GM12801 (cell line): ENCODE measurements around the gene PON2.

ENCODE experiments used
- TF ChIP-seq, protein P1 (sequence below): IDR thresholded peaks from one replicate; pipeline ENCODE4 v1.5.1; 2011; ENCODE audit warnings: control low read depth; ENCODE audit not compliant: insufficient read length; ENCODE audit errors: extremely low read depth

PON2 gene

DNA sequence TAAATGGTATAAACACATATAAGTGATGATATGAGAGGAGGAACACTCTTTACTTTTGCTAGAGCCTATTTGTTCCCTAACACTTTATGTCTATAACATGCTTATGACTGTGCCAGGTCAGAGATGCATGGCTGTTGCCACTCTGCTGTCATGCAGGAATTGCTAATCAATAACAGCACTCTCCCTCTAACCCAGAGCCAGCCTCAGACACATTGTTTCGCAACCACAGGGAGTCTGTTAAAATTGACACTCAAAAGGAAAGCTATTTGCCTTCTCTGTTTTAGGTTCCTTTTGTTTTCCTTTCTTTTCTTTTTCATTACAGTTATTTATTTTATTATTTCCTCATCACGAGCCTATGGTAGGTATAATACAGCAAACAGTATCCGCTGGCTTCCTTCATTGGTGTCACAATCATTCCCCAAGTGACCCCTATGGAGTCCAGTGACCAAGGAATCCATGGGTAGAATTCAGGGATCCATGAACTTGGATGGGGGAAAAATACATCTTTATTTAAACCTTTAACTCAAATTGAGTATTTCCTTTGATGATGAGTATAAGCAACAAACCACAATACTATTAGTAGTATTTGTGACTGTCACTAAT lies 6.8 kb downstream of the PON2 start:
- TF ChIP-seq, protein P1, sequence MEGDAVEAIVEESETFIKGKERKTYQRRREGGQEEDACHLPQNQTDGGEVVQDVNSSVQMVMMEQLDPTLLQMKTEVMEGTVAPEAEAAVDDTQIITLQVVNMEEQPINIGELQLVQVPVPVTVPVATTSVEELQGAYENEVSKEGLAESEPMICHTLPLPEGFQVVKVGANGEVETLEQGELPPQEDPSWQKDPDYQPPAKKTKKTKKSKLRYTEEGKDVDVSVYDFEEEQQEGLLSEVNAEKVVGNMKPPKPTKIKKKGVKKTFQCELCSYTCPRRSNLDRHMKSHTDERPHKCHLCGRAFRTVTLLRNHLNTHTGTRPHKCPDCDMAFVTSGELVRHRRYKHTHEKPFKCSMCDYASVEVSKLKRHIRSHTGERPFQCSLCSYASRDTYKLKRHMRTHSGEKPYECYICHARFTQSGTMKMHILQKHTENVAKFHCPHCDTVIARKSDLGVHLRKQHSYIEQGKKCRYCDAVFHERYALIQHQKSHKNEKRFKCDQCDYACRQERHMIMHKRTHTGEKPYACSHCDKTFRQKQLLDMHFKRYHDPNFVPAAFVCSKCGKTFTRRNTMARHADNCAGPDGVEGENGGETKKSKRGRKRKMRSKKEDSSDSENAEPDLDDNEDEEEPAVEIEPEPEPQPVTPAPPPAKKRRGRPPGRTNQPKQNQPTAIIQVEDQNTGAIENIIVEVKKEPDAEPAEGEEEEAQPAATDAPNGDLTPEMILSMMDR, result no peak

DNA sequence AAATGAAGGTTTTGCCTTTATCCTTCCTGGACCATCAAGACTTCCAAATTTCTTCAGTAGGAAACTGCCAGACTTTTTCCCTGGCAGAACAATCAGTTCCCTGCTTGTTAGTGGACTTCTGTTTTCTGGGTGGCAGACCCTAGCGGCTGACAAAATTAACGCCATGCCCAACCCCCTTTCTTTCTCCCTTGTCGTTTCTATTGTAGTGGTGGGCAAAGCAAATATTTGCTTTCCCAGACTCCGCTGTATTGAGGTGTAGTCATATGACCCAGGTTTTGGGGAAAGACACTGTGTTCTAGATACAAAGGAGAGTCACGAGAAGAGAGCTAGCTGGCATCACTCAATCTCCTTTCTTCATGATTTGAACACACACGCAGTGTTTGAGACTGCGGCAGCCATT lies 7.7 kb downstream of the PON2 start:
- TF ChIP-seq, protein P1, result no peak

DNA sequence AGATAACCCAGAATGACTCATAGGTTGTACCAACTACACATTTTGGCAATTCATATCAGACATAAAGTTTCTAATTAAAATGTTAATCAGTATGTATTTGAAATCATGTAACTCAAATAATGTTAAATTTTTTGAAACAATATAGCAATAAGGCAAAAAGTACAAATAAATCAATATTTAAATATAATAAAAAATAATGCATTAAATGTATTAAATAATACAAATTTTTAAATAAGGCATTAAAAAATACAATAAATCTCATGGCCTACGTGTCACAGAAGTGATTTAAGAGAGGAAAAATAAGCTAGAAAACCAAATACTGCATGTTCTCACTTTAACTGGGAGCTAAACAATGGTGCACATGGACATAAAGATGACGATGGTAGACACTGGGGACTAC lies 9.1 kb downstream of the PON2 start:
- TF ChIP-seq, protein P1, result no peak

DNA sequence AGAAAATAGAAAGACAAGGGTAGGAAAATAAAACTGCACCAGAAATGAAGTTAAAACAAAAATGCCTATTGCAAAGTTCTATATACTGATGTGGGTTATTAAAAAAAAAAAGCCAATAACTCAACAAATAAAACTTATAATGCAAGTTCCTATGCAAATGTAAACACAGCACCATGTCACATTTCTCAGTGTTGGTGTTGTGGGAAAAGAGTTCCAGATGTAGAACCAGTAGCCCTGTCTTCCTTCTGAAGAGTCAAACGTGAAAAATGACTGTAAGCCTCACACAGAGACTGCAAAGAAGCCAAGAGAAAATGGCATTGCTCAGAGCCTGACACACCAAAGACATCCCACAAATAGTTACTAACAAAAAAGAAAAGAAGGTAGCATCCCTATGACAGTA lies 10.1 kb downstream of the PON2 start:
- TF ChIP-seq, protein P1, result no peak

DNA sequence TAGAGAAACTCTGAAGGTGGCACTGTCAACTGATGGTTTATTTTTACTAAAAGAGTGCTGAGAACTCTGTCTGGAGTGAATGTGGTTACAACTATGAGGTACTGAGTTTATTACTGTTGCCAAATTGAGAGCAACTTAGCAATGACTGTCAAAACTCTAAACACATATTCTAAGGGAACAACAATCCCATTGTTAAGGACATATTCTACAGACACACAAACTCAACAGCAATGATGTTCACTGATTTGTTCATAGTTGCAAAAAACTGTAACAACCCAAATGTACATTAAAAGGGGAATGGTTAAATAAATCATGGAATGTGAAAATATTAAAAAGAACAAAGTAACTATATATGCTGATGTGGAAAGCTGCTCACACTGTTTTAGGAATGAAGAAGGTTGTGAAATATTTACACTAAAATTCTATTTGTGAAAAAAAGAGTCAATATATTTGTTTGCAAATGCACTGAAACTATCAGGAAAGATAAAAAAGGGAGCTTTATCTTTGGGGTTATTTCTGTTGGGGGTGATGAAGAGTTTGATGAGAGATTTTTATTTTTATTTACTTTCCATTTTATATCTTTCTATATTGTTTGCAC lies 12.9 kb downstream of the PON2 start:
- TF ChIP-seq, protein P1, result no peak

DNA sequence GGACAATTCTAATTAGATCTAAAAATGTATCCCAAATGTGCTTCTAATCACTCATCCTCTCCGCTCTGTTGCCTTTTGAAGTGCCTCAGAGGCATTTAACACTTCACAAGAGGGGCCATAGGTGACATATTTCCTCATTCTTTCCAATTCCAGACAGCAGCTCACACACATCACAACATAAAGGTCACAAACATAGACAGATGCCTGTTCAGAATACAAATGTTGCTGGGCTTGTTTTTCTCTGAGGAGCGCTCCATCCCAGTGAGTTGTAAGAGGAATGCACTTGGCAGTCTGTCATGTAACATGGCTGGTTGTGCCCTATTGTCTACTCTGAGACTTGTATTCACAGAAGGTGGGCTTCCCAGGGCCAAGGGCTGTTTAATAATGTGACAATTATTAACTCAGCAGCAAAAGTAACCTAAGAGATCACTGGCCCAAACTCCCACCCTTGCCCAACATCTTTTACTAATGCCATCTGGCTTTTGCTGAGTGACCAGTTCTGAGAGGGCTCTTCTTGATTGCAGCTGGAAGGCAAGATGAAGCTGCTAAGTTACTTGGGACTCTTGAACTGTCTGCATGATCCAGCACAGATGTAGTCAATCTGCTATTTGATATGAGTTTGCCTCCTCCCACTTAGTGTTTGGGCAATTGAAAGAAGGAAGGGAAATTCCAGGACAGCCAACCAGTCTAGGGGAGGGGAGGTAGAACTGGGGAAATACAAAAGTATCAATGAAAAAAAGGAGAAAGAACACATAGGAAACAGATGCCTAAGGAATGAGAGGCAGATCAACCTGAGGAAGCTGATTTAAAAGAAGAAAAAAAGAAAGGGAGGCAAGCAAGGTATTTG lies 13.6 kb downstream of the PON2 start:
- TF ChIP-seq, protein P1, result no peak

DNA sequence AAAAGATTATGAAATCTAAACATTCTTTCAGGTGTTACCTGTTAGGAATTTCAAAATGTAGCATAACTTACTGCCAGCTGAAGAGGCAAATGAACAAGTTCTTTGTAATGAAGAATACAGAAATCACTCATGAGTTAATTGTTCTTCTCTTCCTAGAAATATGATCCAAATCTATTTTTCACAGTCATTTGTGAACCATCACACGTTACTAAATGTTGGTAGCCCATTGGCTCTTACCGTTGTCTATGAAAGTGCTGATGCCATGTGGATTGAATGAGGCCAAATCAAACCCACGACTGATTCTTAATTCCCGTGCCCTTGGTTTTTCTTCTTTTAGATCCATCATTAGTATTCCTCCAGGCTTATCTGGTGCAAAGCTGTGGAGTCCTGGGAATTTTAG lies 22.8 kb downstream of the PON2 start:
- TF ChIP-seq, protein P1, result no peak
